Stimulated activated CD4-positive, alpha-beta T cell treated with anti-CD3 and anti-CD28 coated beads, Interleukin-1b, Interleukin-23, amount 100 ng/mL, for 1 hour (primary cell): ENCODE data around the gene AGAP1.

Experiments used
- DNase-seq, 2 donors: peaks; one replicate each; pipeline ENCODE4 v3.0.0-alpha.2; 2020; ENCODE audit warnings: low read depth in 2 of 2

The AGAP1 gene

GRCh38 chr2:235964787-235965390 is 471.0 kb downstream of the AGAP1 start:
- DNase-seq = no peak

DNA sequence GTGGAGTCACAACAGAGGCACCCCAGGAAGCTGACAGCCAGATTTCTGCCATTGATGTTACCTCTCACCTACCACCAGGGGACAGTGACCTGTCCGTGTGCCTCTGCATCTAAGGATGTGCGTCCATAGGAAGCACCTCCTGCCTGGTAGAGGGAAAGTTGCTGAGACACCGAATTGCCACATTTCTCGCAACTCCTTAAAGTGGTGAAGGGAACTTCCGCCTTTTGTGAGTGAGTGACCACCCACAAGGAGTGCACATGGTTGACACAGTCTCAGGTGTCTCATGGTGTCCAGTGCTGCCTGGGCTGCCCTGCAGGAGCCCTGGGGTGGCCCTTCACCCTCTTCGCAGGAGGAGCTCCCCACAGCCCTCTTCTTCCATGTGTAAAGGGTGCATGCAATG is 472.6 kb downstream of the AGAP1 start:
- DNase-seq = no peak

DNA sequence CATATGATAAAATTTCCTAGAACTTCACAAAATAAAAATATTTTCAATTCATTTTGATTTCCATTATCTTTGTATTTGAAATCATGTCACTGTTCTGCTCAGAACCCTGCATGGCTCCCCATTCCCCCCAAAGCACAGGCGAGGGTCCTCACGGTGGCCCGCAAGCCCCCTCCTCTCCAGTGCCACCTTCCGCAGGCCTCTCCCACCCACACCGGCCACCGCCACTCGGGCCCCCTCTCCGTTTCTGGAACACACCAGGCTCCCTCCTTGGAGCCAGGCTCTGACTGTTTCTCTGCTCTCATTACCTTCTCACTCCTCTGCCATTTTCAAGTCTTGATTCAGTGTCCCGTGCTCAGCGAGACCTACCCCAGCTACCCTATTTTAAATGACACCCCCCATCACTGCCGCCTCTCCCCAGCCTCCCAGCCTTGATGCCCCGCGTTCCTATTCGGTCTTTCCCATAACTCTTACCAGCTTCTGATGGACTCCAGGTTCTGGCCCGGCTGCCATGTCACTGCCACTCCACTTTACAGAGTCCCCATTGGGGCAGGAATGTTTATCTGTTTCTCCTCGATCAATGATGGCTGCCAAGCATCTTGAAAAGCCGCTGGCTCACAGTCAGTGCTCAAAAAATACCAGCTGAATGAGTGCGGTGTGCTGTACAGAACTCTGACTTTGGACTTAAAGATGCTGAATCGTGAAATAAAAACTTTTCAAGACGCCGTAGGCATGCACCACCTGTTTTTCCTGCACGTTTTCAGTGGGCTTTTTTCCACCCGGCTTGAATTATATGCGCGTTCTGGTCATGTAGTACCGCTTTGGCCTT is 473.3 kb downstream of the AGAP1 start:
- no peak for DNase-seq

DNA sequence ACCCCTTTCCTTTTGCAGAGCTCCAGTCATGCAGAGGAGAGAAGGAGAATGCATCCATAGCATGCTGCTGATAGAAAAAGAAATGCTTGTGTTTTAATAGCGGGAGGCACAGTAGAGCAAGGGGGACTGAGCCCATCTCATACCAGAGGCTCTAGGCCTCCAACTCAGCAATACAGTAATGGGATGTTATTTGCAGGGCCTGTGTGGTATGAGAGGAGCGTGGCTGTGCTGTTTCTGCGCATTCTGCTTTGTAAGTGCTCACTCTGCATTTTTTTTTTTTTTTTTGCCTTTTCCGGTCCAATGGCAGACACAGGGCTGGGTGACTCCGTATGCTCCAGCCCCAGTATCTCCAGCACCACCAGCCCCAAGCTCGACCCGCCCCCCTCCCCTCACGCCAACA is 474.3 kb downstream of the AGAP1 start:
- no peak for DNase-seq

- DNase-seq = no peak
Observed at GRCh38 chr2:235968616-235969324, 474.9 kb downstream of the AGAP1 start.

DNA sequence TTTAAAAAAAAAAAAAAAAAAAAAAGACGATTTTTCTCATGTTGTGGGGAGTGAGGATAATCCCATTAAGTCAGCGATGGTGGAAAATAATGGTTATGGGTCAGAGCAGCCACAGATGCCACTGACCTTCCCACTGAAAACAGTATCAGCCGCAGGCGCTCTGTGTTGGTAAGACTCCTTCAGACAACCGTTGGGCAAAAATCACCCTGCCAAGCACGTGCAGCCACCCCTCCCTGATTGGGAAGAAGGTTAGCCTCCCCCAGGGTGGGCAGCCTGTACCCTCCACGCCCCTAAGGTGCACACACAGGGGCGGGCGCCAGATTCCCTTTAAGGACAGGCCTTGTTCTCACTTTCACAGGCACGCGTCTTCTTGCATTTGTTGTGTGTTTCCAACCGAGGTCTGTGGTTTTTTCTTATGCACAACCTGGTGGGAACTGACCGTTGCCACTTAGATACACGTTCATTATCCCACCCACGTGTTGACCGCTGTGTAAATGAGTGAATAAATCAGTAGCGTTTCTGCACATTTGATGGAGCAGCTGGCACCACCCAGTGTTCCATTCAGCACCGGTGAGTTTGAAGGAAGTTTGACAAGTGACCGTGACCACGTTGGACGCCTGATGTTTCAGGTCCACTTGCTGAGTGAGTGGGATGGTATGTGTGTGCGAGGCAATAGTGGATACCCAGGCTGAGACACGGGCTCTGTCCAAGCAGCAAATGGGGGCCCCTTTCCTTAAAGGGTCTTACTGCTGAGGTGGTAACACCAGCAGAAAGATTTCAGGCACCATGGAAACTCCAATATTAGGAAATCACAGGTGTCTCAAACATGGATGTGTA is 476.6 kb downstream of the AGAP1 start:
- DNase-seq = no peak

DNA sequence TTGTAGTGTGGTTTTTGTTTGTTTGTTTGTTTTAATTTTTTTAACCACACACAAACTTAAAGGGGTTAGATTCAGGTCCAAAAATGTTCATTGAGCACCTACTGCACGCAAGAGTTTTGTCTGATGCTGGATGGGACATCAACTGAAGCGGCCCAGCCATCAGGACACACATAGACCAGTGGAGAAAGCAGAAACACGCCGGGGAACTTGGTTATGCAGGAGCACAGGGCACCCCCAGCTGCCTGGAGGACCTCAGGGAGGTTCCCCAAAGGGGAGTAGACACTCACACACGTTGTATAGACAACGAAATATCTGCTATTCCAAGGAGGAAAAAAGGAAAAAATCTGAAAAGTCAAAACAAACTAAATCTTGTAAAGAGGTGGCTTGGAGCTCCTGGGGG is 482.7 kb downstream of the AGAP1 start:
- DNase-seq = no peak

- no peak for DNase-seq
Observed at GRCh38 chr2:235976956-235977355, 483.1 kb downstream of the AGAP1 start.

DNA sequence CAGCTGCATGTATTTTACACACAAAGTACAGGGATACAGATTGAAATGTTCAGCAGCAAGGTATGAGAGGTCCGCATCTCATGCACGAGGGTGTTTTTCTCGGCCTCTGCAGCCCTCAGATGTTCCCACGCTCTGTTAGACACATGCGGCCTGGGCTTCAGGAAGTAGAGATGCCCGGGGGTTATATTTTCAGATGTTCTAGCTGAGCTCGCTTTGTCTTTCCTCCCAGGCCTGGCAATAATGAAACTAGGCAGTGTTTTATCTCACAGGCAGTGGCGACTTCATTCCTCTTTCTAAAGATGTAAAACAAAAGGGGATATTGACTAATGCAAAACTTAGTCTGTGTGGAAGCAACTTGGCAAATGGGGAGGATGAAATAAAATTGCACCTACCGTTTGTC is 483.6 kb downstream of the AGAP1 start:
- no peak for DNase-seq

GRCh38 chr2:235978022-235978421 is 484.2 kb downstream of the AGAP1 start:
- no peak for DNase-seq

GRCh38 chr2:235979037-235979436 is 485.2 kb downstream of the AGAP1 start:
- DNase-seq = no peak

- DNase-seq = no peak
Observed at GRCh38 chr2:235979753-235980435, 486.1 kb downstream of the AGAP1 start.

DNA sequence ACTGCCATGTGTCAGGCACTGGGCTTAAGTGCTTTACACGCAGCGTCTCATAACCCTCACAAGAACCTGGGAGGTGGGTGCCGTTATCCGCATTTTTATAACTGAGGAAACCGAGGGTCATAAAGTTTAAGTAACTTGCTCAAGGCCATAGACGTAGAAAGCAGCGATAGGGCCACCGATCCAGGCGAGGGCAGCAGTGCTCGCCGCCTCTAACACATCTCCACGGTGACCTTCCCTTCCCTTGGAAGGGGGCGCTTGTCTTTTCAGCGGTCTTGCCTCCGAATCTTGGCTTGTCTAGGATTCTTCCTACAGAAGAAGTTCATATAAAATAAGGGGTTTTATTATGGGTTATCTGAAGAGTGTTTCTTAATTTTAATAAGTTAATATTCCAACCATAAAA is 487.8 kb downstream of the AGAP1 start:
- no peak for DNase-seq

- no peak for DNase-seq
Observed at GRCh38 chr2:235983016-235983415, 489.2 kb downstream of the AGAP1 start.

- no peak for DNase-seq
Observed at GRCh38 chr2:235984552-235984951, 490.7 kb downstream of the AGAP1 start.

GRCh38 chr2:235986361-235986760 is 492.5 kb downstream of the AGAP1 start:
- no peak for DNase-seq

- no peak for DNase-seq
Observed at GRCh38 chr2:235988271-235989015, 494.6 kb downstream of the AGAP1 start.

GRCh38 chr2:235989591-235989990 is 495.7 kb downstream of the AGAP1 start:
- DNase-seq = no peak

GRCh38 chr2:235990344-235990743 is 496.5 kb downstream of the AGAP1 start:
- DNase-seq = no peak

GRCh38 chr2:235992024-235992423 is 498.2 kb downstream of the AGAP1 start:
- no peak for DNase-seq

DNA sequence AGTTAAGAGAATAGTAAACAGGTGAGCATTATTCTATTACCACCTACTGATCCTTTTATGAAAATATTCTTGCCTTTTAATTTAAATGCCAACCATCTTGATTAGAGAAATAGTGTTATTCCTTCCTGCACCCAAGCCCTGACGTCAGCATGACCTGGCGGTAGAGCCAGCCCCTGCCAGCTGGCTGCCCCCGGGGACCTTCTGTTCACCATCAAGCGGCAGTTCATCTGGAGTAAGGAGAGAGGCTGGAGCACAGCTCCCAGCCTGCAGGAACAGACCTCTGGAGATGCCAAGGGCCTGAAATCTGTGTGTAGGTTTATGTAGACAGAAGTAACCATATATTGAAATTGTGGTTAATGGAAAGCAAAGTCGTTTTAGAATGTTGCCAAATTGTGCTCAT is 502.6 kb downstream of the AGAP1 start:
- DNase-seq = no peak
